ENCODE results near the gene TSPEAR.
A peak's percentile ranks its signal among the peaks of the same experiment; 100 is the strongest.
"Not testable (repeated sequence)": the region's sequence is repeated elsewhere in the genome, so short reads cannot be mapped to it uniquely, and the experiment has no call there.

Gene TSPEAR

DNA sequence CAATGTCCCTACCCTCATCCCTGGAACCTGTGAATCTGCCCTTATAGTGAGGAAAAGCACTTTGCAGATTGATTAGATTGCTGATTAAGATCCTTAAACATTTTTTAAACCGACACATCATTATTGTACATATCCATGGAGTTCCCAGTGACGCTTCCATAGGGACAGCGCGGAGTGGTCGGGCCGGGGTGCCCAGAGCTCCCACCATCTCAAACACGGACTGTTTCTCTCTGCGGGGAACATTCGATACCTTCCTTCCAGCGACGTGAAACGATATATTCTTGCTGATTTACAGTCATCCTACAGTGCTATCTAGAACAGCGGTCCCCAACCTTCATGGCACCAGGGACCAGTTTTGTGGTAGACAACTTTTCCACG is 10.4 kb downstream of the TSPEAR start:
- DNase-seq (no peak), ATAC-seq (replicated peaks) (no peak)
- H3K4me3 Mint-ChIP-seq = no peak overlapping the region
- peaks cover 82 to 100% of the 10 kb centered on the region in 2 donors for H3K27me3 Mint-ChIP-seq
- H3K36me3 Mint-ChIP-seq (ENCODE audit: insufficient read depth) = no peaks in the 10 kb centered on the region
- peaks cover 0 to 4% of the 10 kb centered on the region in 2 donors for H3K9me3 Mint-ChIP-seq
- H3K4me1 Mint-ChIP-seq (ENCODE audit: low read depth in 2 of 2) = peaks cover 20 to 21% of the 10 kb centered on the region in 2 donors
- H3K27ac Mint-ChIP-seq = no peak overlapping the region

DNA sequence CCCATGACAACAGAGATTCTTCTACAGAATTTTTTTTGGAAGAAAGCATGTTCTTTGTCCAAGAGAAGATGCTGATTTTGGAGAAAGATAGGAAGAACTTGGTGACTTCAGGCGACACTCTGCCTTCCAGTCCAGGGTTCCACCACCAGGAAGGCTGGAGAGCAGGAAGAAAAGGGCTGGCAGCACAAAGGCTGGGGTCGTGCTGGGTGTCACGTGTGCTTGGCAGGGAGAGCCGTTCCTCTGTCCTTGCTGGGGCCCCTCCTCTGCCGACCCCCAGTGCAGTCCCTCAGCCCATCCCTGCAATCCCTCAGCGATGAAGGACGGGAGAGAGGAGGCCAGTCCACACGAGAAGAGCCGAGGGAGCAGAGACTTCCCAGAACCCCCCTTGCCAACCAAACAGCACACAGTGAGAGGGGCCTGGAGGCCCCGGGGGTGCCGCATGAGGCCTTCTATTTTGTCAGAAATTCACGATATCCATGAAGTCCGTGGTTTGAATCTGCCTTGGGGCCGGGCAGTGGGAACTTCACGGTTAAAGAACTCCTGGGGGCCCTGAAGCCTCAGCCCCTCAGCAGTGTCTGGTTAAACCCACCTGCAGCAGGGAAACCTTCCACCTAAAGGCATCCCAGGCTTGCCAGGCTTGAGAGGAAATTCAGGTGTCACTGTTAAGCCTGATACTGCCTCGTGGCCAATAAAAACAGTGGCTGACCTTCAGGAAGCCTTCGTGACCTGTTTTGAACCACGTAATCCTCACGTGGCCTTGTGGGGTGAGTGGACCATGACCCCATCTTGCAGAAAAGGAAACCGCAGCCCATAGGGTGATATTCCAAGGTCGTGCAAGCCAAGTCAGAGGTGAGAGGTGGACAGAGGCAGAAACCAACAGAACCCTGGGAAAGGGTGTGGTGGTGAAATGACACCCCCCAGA is 11.0 kb downstream of the TSPEAR start:
- Mint-ChIP-seq H3K4me3 (no peak overlapping the region), H3K27ac (no peak overlapping the region), H3K9me3 (no peaks in the 10 kb centered on the region), H3K36me3 (ENCODE audit: insufficient read depth) (no peaks in the 10 kb centered on the region), H3K4me1 (ENCODE audit: low read depth in 2 of 2) (peaks cover 17 to 21% of the 10 kb centered on the region in 2 donors), H3K27me3 (peaks cover 77 to 100% of the 10 kb centered on the region in 2 donors)
- ATAC-seq (replicated peaks) = no peak
- DNase-seq = no peak

DNA sequence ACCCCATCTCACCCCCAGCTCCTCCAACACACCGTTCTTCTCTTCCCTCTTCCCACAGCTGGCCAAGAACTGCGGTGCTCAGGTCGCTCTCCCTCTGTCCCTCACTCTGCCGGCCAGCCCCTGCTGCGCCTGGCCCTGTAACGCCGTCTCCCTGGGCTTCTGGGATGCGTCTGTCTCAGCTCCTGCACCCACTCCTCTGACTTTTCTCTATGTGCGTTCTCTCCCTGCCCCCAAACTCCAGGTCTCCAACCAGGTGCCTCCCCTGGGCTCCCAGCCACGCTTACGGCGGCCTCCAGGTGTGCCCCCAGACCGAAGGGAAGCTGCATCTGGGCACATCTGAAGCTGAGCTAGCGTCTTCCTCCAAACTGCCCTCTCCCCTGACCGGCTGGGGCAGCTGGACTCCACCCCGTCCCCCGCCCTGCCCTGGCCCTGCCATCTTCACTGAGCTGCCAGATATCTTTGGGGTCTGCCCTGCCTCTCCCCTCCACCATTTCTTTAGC is 11.8 kb downstream of the TSPEAR start:
- no peaks in the 10 kb centered on the region for H3K36me3 Mint-ChIP-seq (ENCODE audit: insufficient read depth)
- no peak for ATAC-seq (replicated peaks)
- H3K27me3 Mint-ChIP-seq = peaks cover 69 to 93% of the 10 kb centered on the region in 2 donors
- H3K9me3 Mint-ChIP-seq = no peaks in the 10 kb centered on the region
- DNase-seq = no peak
- H3K27ac Mint-ChIP-seq = no peak overlapping the region
- H3K4me3 Mint-ChIP-seq = no peak overlapping the region
- H3K4me1 Mint-ChIP-seq (ENCODE audit: low read depth in 2 of 2) = peaks cover 17 to 24% of the 10 kb centered on the region in 2 donors

DNA sequence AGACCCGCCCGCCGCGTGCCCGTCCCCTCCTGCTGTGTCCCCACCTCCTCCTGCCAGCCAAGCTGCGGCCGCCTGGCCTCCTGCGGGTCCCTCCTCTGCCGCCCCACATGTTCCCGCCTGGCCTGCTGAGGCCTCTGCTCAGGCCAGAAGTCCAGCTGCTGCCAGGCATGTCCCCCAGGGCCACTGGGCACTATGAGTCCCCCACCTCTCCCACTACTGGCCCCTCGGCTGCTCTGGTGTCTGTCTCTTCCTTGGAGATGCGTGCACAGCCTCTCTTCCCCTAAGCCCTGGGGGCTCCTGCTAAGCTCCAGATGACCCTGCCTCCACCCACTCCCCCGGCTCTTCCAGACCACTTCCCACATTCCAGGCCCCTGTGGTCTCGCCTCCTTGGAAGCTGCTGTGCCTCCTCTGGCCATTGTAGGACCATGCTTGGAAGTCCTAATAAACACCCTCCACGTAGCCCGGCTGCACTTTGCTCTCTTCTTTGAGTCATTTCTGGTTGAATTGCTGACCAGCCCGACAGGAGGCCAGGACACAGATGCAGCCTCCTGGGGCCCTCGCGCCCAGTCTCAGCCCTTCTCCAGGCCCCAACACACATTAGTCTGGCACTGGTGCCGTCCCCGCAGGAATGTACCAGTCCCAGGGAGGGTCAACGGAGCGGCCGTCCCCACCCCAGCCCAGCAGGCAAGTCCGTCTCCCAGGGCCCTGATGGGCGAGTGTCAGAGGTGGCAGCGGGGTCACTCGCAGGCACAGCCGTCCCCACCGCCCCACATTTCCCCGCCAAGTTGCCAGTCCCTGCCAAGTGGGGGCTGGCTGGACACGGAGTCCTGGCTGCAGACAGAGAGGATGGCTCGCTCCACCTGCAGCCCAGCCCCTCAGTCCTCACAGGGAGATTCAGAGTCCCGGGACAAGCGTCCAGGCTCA is 13.3 kb downstream of the TSPEAR start:
- DNase-seq = no peak
- Mint-ChIP-seq H3K27ac (peak overlapping the region in 1 of 2 donors; percentile 16), H3K27me3 (peaks cover 61 to 78% of the 10 kb centered on the region in 2 donors), H3K36me3 (ENCODE audit: insufficient read depth) (no peaks in the 10 kb centered on the region), H3K9me3 (no peaks in the 10 kb centered on the region), H3K4me3 (no peak overlapping the region), H3K4me1 (ENCODE audit: low read depth in 2 of 2) (peaks cover 20 to 26% of the 10 kb centered on the region in 2 donors)
- no peak for ATAC-seq (replicated peaks)

DNA sequence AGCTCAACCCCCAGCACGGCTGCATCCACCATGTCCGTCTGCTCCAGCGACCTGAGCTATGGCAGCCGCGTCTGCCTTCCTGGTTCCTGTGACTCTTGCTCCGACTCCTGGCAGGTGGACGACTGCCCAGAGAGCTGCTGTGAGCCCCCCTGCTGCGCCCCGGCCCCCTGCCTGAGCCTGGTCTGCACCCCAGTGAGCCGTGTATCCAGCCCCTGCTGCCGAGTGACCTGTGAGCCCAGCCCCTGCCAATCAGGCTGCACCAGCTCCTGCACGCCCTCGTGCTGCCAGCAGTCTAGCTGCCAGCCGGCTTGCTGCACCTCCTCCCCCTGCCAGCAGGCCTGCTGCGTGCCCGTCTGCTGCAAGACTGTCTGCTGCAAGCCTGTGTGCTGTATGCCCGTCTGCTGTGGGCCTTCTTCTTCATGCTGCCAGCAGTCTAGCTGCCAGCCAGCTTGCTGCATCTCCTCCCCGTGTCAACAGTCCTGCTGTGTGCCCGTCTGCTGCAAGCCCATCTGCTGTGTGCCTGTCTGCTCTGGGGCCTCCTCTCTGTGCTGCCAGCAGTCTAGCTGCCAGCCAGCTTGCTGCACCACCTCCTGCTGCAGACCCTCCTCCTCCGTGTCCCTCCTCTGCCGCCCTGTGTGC is 14.1 kb downstream of the TSPEAR start, which contains the start of gene KRTAP10-12:
Gene KRTAP10-12, plus strand, starts transcription at position 1 of the 639 bp plus-strand sequence. Its CDS starts 30 bp downstream, at position 31.
- H3K4me3 Mint-ChIP-seq; H3K36me3 Mint-ChIP-seq (ENCODE audit: insufficient read depth); H3K9me3 Mint-ChIP-seq; DNase-seq; ATAC-seq (replicated peaks): not testable (repeated sequence)
- Mint-ChIP-seq H3K27me3 (peaks cover 53 to 70% of the 10 kb centered on the region in 2 donors), H3K27ac (peak within 1 kb of the TSS; percentile 16 to 75), H3K4me1 (ENCODE audit: low read depth in 2 of 2) (peaks cover 18 to 24% of the 10 kb centered on the region in 2 donors)

DNA sequence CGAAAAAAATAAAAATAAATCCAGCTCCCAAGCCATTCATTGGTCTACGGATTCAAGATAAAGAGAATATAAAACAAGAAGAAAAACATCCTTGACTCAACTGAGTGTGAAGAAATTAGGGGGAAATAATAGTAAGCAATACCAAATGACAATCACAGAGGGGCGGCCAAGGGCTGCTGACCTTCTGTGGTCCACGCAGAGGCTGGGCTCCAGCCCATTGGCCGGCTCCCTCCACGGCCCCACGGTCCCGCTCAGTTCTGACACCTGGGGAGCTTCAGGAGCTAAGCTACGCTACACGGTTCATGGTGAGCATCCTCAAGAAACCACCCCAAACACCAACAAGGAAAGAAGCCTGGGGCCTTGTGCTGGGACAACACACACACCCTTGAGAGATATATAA is 14.8 kb downstream of the TSPEAR start:
- Mint-ChIP-seq H3K36me3 (ENCODE audit: insufficient read depth) (no peaks in the 10 kb centered on the region), H3K9me3 (no peaks in the 10 kb centered on the region), H3K4me3 (no peak overlapping the region), H3K27ac (peak overlapping the region; percentile 16 to 75), H3K4me1 (ENCODE audit: low read depth in 2 of 2) (peaks cover 18 to 22% of the 10 kb centered on the region in 2 donors), H3K27me3 (peaks cover 46 to 63% of the 10 kb centered on the region in 2 donors)
- DNase-seq (no peak), ATAC-seq (replicated peaks) (no peak)

DNA sequence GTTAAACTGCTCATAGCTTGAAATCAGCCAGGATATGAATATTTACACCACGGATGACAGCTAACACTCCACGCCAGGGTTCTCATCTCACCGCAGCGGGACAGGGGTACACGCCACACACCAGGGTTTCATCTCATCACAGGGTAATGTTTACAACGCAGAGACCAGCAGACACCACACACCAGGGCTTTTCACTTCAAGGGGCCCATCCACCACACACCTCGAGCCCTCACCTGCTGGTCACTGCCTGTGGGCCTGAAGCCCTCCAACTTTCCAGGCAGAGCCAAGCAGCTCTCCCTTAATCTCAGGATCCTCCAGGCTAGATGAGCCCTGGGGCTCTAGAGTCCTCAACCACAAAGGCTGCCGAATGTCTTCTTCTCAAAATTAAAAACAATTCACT is 15.7 kb downstream of the TSPEAR start:
- H3K9me3 Mint-ChIP-seq = no peaks in the 10 kb centered on the region
- no peak for ATAC-seq (replicated peaks)
- H3K4me1 Mint-ChIP-seq (ENCODE audit: low read depth in 2 of 2) = peaks cover 18 to 22% of the 10 kb centered on the region in 2 donors
- peak overlapping the region in 1 of 2 donors; percentile 24 for H3K27ac Mint-ChIP-seq
- H3K36me3 Mint-ChIP-seq (ENCODE audit: insufficient read depth) = no peaks in the 10 kb centered on the region
- peaks cover 38 to 54% of the 10 kb centered on the region in 2 donors for H3K27me3 Mint-ChIP-seq
- no peak for DNase-seq
- peak overlapping the region in 1 of 2 donors; percentile 39 for H3K4me3 Mint-ChIP-seq

DNA sequence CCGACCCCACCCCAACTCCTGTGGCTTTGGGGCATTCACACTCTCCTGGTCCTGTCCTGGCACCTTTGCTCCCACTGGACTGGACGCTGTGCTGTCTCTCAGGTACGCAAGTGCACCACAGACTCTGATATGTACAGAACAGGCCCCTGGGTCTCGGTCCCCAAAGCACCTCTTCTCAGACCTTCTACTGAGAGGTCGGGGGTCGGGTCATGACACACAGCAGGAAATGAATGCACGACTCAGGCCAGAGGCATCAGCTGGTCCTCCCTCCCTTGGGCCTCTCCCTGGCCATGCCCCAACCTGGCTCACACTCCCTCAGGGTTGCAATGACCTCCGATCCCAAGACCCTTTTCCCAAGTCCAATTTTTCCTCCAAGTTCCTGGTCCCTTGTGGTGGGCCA is 16.2 kb downstream of the TSPEAR start:
- peak overlapping the region in 1 of 2 donors; percentile 8 for H3K4me3 Mint-ChIP-seq
- H3K27ac Mint-ChIP-seq = peak overlapping the region in 1 of 2 donors; percentile 24
- DNase-seq (no peak), ATAC-seq (replicated peaks) (no peak)
- no peaks in the 10 kb centered on the region for H3K9me3 Mint-ChIP-seq
- no peaks in the 10 kb centered on the region for H3K36me3 Mint-ChIP-seq (ENCODE audit: insufficient read depth)
- peaks cover 18 to 22% of the 10 kb centered on the region in 2 donors for H3K4me1 Mint-ChIP-seq (ENCODE audit: low read depth in 2 of 2)
- H3K27me3 Mint-ChIP-seq = peaks cover 35 to 49% of the 10 kb centered on the region in 2 donors

DNA sequence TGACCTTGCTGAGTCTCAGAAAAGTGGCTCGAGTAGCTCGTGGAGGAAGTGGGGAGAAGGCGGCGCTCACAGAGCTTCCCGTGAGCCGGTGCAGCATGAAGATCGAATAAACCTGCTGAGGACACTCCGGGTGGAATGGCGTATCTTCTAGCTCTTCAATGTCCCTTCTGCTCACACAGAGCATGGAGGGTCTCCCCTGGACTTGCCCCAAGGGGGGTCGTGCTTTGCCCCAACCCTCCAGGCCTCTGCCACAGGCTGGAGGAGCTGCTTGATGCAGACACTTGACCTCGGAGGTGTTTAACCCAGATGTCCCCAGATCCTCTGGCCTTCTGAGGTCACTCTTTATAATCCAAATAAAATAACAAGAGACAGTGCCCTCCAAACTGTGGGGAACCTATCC is 16.6 kb downstream of the TSPEAR start:
- H3K27me3 Mint-ChIP-seq = peaks cover 31 to 45% of the 10 kb centered on the region in 2 donors
- no peak overlapping the region for H3K4me3 Mint-ChIP-seq
- DNase-seq (no peak), ATAC-seq (replicated peaks) (peak; percentile 43)
- peak overlapping the region in 1 of 2 donors; percentile 24 for H3K27ac Mint-ChIP-seq
- H3K9me3 Mint-ChIP-seq = no peaks in the 10 kb centered on the region
- no peaks in the 10 kb centered on the region for H3K36me3 Mint-ChIP-seq (ENCODE audit: insufficient read depth)
- peaks cover 18 to 22% of the 10 kb centered on the region in 2 donors for H3K4me1 Mint-ChIP-seq (ENCODE audit: low read depth in 2 of 2)

DNA sequence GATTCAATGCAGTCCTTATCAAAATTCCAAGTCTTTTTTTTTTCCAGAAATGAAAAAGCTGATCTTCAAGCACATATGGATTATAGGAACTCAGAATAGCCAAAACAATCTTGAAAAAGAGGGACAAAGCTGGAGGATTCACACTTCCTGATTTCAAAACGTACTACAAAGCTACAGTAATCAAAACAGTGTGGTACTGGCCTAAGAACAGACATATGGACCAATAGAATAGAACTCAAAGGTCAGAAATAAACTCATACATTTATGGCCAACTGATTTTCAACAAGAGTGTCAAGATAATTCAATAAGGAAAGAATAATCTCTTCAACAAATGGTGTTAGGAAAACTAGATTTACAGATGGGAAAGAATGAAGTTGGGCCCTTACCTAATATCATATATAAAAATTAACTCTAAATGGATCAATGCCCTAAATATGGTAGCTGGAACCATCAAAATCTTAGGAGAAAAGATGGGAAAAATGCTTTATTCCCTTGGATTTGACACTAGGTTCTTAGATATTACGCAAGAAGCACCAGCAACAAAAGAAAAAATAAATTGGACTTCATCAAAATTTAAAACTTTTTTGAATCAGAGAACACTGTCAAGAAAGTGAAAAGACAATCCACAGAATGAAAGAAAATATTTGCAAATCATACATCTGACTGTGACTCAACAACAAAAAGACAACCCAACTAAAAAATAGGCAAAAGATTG is 18.4 kb downstream of the TSPEAR start:
- no peak for DNase-seq
- Mint-ChIP-seq H3K36me3 (ENCODE audit: insufficient read depth) (no peaks in the 10 kb centered on the region), H3K4me1 (ENCODE audit: low read depth in 2 of 2) (peaks cover 10 to 16% of the 10 kb centered on the region in 2 donors), H3K9me3 (no peaks in the 10 kb centered on the region), H3K27me3 (peaks cover 15 to 33% of the 10 kb centered on the region in 2 donors), H3K27ac (no peak overlapping the region), H3K4me3 (no peak overlapping the region)
- no peak for ATAC-seq (replicated peaks)

DNA sequence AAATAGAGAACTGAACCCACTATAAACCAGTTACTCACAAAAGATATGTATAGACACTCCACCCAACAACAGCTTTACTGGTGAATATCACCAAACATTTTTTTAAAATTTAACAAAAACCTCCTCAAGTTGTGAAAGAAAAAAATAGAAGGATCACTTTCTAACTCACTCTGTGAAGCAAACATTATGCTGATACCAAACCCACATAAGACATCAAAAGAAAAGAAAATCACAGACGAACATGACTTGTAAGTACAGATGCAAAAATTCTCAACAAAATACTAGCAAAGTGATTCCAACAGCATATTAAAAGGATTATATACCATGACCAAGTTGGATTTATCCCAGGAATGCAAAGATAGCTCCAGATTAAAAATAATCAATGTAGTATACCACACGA is 19.7 kb downstream of the TSPEAR start:
- ATAC-seq (replicated peaks) = no peak
- no peaks in the 10 kb centered on the region for H3K9me3 Mint-ChIP-seq
- no peak overlapping the region for H3K4me3 Mint-ChIP-seq
- peaks cover 9 to 33% of the 10 kb centered on the region in 2 donors for H3K27me3 Mint-ChIP-seq
- no peaks in the 10 kb centered on the region for H3K36me3 Mint-ChIP-seq (ENCODE audit: insufficient read depth)
- DNase-seq = no peak
- H3K27ac Mint-ChIP-seq = no peak overlapping the region
- peaks cover 9 to 12% of the 10 kb centered on the region in 2 donors for H3K4me1 Mint-ChIP-seq (ENCODE audit: low read depth in 2 of 2)

DNA sequence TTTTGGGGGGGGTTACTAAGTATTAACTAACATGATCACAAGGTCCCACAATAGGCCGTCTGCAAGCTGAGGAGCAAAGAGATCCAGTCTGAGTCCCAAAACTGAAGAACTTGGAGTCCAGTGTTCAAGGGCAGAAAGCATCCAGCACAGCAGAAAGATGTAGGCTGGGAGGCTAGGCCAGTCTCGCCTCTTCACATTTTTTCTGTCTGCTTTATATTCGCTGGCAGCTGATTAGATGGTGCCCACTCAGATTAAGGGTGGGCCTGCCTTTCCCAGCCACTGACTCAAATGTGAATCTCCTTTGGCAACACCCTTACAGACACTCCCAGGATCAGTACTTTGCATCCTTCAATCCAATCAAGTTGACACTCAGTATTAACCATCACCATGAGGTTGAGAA is 21.6 kb downstream of the TSPEAR start:
- H3K4me3 Mint-ChIP-seq; DNase-seq; H3K36me3 Mint-ChIP-seq (ENCODE audit: insufficient read depth); H3K9me3 Mint-ChIP-seq; ATAC-seq (replicated peaks): not testable (repeated sequence)
- Mint-ChIP-seq H3K27ac (peak overlapping the region in 1 of 2 donors; percentile 59), H3K4me1 (ENCODE audit: low read depth in 2 of 2) (peaks cover 9 to 17% of the 10 kb centered on the region in 2 donors), H3K27me3 (peaks cover 18 to 34% of the 10 kb centered on the region in 2 donors)

Measured in effector memory CD8-positive, alpha-beta T cell (primary cell).